ENCODE data around the gene RBM12. TPM values are rescaled to one million over a fixed set of nuclear protein-coding genes. Genes with fewer than 3 reads are reported as not detected.

RBM12 gene
- polyA plus RNA-seq, 10 donors: 42.0 to 60.9 (median 54.5) TPM

DNA sequence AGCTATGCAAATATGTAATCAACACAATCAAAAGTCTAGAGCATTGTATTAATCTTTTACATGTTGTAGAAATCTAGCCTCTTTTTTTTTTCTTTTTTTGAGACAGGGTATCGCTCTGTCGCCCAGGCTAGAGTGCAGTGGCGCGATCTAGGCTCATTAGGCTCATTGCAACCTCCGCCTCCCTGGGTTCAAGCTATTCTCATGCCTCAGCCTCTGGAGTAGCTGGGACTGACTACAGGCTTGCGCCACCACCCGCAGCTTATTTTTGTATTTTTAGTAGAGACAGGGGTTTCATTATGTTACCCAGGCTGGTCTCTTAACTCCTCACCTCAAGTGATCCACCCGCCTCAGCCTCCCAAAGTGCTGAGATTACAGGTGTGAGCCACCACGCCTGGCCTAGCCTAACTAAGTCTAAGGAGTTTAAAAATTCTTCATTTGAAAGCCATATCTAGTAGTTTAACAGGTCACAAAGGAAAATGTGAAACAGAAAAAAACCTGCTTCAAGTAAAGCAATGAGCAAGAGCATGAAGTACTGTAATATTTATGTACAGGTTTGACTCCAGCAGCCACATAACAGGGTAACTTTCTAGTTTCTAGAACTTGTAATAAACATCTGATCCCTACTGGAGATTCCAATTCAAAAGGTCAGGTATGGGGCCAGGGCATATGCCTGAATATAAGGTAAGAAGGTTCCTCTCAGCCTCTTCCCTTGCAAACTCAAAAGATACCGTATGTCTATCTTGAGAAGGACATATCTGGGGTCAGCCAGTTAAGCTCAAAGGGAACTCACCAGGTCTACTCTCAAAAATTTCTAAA lies 4.4 kb downstream of the RBM12 start:
- DNase-seq: no peak

DNA sequence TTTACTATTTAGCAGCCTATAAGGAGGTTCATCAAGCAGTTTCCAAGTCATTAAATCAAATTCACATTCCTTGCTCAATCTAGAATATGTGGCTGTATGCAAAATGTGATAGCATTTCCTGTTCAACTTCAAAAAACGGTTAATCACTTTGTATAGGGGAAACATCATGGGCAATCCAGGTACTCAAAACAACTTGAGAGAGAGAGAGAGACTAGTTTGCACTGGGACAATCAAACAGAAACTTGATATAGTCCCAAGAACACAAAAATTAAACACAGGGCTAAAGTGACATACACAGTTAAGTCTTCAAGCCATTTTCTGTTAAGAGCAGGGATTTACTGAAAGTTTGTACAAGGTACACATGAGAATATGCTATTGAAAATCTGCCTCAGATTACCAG lies 7.4 kb downstream of the RBM12 start:
- no peak for DNase-seq

DNA sequence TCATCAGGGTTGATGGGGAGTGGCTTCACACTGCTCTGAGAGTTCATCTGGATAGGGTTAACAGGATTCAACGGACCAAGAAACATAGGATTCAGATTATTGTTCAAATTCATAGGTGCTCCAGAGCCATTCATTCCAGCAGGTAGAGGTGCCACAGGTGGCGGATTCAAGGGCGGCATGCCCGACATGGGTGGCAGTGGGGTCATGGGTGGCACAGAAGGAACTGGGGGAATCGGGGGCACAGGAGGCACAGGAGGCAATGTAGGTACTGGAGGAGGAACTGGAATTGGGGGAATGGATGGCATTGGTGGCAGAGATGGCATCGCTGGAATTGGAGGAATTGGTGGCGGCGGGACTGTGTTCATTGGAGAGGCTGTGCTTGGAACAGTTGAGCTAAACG lies 10.3 kb downstream of the RBM12 start:
- DNase-seq: no peak

DNA sequence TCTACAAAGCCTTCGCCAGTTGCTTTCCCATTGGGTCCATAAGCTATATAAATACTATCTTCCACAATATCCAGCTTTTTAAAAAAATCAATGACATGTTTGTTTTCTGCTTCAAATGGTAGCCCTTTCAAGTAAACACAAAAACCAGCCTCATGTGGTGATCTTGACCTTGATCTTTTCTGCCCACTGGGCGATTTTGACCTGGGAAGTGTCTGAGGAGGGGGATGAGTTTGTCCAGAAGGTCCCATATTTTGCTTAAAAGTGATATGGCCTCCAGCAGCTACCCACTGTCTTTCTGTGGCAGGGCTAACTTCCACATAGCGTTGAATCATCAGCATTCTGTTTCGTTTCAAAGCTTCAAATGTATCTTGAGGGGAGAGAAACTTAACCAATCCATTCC lies 10.8 kb downstream of the RBM12 start:
- DNase-seq: no peak

DNA sequence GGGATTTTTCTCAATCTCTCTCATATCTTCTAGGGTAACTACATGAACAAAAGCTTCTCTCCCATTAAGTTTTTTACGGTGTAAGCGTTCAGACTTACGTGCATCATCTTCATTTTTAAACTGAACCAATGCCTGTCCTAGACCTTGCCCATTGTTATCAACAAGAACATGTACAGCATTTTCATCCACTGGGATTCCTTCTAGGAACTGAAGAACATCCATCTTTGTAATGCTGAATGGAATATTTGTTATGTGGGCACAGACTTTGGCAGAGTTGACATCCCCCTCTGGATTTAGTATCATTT lies 11.3 kb downstream of the RBM12 start:
- DNase-seq: no peak

DNA sequence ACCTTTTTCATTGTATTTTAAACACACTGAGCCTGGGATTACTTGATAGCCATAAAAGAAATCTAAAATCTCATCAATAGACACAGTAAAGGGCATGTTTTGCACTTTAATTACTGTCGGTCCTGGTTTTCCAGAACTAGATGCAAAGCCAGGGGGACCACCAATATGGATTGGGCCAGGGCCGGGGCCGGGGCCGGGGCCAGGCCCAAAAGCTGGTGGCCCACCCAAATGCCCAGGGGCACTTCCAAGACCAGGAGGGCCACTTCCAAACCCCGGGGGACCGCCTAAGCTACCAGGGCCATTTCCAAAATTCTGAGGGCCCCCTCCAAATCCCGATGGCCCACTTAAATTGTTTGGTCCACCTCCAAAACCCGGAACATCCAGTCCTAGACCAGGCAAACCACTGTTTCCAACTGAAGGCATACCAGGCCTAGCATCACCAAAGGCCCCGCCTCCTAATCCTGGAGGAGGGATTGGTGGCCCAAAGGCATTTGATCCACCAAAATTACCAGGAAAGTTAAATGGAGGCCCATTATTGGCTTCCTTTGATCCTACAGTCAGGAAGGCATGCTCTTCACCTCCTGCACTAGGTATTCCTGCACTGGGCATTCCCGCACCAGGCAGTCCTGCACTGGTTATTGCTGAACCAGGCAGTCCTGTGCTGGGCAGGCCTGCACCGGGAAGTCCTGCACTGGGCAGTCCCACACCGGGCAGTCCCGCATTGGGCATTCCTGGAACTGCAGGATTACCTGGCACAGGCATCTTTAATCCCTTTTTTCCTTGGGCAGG lies 11.9 kb downstream of the RBM12 start:
- DNase-seq: no peak

DNA sequence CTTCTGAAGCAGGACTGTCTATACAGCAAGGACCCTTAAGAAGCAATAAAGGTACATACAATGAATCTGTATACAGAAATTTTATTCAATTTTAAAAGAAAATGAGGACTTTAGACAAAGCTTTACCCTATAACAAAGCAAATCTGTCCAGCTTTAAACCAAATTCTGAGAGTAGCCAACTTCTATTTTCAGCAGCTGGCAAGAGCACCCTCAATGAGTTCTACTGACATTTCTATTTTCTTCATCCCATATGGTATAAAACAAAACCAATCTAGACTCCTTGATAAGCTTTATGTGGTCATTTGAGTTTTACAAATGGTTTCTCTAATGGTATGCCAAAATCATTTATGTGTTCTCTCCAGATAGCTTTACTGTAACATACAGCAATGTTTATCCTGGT lies 12.7 kb downstream of the RBM12 start:
- DNase-seq: no peak

DNA sequence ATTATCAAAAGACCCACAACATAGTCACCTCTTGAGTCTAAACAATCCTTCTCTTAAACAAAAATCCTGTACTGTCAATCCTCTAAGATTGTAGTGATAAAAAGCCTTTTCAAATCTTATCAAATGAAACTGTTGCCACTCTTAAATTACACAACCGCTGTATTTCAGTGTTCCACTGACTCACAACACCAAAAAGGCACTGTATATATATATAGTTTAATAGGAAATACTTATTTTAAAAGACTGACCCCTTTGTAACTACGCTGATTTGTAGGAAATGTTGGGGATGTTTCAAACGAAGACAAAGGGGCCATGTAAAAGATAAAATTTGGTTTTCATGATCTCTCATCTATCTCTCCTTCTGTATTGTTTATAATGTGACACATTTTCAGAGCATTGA lies 14.1 kb downstream of the RBM12 start:
- DNase-seq: no peak

DNA sequence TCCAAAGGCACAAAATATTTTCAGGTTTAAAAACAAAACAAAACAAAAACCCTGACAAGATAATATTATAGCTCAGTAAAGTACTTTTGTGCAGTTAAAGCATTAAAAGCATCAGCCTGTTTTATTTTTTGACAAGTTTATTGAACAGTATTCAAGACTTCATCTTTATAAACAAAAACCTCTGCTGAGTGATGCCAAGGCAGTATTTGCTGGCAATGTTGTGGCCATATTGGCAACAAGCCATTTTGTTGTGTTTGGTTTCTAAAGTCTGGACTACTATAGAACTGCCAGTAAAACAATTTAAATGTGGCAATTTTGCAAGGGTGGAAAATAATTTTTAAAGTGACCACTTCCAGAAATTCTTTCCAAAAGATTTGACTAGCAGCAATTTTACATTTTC lies 15.9 kb downstream of the RBM12 start:
- no peak for DNase-seq

DNA sequence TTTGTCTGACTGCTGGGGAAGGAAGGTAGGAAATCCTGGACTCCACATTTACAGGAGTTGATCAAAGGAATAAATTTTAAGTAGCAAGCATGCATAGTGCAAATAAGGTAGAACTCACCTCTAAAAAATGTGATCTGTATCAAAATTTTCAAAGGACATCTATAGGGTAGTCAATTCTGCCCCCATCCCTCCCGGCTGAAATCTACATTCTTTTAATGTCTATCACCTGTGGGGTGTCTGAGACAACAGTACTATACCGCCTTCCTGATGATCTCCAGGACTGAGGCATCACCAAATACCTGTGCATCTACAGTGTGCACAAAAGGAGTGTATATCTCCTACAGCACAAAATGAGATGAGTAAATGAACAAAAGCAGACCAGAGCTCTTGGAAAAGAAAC lies 19.9 kb downstream of the RBM12 start:
- no peak for DNase-seq

DNA sequence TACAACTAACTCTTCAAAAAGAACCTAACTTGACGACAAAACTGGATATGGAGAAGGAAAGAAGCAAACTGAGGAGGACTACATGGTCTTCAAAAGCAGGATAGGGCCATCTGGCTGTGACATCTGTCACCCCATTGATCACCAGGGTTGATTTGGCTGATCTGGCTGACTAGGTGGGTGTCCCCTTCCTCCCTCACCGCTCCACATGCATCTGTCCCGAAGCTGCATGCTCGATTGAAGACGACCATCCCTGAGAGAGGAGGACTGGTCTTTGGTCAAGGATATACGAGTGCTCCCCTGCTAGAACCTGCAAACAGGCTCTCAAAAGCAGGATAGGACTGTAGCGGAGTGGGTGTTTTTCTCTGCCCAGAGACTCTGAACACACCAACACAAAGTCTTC lies 21.7 kb downstream of the RBM12 start:
- DNase-seq: no peak

DNA sequence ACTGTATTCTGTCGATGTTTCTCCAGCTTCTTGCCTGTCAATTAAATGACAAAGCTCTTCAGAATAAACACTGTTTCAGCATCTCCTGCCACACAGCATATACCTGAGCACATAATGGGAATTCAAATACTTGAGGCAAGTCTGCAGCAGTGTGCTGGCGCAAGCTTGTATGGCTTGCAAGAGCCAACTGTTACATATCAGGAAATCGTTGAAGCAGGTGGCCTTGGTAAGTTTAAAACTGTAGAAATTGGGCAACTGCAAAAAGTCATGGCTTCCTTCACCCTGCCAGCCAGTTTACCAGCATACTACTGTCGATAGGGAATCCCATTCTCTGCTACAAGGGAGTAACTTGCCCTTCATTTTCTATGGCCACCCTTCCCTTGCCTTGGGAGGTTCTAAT lies 23.0 kb downstream of the RBM12 start:
- no peak for DNase-seq

DNA sequence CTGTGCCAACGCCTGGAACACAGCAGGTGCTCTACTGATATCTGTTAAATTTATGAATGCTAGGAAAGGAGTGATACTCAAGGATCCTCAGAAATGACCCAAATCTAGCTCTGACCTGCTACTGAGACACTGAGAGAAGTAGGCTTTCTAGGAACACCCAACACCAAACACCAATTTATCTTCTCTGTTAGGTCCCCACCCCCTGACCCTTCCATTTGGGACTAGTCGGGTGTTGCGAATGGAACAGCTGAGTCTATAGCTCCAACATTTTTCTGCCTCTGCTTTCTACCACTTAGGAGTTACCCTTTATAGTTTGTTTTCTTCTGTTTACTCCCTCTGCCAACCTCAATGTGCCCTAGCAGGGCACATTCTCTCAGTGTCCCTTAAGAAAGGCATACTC lies 24.0 kb downstream of the RBM12 start:
- no peak for DNase-seq

DNA sequence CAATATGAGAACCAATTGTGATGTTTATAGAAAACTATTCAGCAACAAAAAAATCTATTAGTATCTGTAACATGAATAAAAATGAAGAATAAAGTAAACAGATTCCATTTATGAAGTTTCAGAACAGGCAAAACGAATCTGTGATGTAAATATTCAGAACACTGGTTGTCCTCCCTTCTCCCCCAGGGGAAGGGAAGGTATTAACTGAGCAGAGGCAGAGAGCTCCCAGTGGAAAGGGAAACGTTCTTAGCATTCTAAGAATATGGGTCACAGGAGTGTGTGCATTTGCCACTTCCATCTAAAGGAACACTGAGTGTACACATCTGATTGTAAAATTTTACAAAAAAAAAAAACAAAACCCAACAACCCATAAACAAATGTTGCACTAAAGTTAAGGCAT lies 25.9 kb downstream of the RBM12 start:
- DNase-seq: no peak

DNA sequence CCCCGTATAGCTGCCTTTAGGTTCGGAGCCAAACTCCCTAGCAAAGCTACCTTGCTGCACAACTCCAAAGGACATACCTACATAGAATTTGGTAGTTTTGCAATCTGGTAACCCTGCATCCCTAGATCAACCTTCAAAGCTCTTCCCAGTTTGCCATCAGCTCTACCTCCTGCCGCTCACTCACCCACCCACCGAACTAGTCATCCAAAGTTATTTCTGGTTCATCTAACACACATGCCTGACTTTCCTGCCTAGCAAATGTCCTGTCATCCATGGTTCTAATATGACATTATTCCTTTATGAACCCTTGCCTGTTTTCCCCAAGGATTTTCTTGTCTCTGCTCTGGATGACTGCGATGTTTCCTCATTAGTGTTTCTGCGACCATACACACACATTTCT lies 27.4 kb downstream of the RBM12 start:
- no peak for DNase-seq

DNA sequence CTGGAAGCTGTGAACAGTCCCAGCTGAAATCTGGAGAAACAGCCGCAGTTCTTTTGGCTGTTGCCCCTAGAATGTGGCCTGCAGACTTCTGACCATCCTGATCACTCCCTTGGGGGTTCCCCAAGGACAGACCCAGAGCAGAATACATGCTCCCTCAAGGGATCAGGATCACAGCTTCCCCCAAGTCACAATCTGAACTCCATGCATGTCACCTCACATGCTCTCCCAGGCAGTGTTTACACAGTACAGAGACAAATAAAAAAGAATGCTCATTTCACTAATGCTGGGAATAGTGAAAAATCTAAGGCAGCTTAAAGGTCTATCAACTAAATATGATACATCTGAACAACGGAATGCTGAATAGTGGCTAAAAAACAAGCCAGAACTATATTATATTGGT lies 28.6 kb downstream of the RBM12 start:
- DNase-seq: no peak

DNA sequence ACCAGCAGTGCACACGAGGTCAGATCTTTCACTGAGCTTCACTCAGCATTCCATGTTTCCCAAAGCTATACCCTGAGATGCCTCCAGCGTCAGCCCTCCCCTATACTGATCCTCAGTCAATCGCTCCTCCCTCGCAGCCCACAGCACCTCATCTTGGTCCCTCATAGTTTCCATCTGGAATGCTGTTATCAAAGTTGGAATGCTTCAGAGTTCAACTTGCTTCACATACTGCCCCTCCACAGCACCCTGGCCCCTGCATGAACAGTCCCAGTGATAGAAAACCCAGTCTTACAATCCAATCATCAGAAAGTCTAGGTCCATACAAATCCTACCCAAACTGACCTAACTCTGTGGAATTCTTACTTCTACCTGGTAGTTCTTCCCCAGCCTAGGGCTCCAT lies 29.0 kb downstream of the RBM12 start:
- no peak for DNase-seq

DNA sequence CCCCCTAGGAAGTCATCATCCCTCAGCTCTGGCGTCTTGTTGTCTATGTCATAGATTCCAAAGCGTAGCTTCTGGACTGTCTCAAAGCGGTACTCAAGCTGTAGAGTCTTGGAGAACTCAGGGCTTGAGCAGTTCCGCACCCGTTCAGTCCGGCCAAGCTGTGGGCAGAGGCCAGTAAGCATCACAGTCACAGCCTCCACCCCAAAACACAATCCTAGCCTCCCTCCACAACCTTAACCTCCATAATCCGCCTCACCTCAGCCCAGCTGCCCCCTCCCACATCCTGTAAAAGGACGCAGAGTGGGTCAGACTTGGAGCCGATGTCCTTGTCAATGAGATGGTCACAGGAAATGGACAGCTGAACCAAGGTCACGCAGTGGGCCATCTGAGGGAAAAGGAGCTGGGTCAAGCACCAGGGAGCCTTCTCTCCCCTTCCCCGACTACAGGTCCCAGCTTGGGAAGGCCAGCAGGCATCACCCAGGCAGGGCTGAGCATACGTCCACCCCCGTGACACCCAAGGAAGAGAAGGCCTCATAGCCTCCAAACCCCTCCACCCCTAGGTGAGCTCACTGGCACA lies 32.1 kb downstream of the RBM12 start:
- DNase-seq: no peak

DNA sequence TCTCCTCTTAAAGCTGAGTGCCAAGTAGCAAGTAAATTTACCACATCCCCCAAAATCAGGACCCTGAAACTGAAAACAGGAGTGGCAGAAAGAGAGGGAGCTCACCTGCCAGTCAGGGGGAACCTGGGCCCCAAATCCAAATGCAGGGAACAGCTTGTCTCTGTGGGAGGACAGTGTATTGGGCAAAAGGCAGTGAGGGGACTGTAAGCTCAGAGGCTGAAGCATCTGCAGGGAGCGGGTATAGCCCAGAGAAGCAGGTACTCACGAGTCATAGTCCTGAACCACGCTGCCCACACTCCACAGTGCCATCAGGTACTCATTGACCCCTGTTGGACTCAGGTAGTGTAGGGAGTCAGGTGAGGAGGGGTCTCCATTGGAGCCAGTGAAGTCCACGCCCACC lies 34.1 kb downstream of the RBM12 start:
- DNase-seq: no peak

DNA sequence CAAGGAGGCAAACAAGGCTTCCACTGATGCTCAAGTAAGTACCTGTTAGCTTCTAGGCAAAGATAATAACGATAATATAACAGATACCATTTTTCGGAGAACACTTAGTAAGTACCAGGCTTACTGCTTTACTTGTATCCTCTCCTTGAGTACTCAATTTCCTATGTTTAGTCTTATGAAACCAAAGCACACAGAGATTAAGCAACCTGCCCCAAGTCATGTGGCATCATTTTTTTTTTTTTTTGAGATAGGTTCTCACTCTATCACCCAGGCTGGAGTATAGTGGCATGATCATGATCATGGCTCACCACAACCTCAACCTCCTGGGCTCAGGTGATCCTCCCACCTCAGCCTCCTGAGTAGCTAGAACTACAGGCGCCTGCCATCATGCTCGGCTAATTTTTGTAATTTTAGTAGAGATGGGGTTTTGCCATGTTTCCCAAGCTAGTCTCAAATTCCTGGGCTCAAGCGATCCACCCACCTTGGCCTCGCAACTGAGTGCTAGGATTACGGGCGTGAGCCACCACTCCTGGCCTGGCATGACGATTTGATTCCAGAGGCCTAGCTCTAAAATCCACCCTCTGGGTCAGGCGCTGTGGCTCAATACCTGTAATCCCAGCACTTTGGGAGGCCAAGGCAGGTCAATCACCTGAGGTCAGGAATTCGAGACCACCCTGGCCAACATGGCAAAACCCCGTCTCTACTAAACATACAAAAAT lies 35.1 kb downstream of the RBM12 start:
- DNase-seq: no peak

DNA sequence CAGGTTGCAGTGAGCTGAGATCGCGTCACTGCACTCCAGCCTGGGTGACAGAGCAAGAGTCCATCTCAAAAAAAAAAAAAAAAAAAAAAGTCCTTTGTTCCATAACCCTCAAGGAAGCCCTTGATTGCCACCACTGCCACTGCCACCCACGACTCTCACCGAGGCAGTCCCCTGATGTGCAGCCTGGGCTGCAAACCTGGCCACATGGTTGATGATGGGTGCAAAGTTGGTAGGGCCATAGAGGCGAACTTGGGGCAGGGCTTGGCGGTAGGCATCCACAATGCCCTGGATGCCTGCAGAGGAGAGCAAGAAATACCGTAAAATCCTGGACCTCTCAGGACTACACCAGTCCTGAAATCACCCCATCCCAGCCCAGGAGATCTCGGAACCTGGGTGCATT lies 37.6 kb downstream of the RBM12 start:
- no peak for DNase-seq

DNA sequence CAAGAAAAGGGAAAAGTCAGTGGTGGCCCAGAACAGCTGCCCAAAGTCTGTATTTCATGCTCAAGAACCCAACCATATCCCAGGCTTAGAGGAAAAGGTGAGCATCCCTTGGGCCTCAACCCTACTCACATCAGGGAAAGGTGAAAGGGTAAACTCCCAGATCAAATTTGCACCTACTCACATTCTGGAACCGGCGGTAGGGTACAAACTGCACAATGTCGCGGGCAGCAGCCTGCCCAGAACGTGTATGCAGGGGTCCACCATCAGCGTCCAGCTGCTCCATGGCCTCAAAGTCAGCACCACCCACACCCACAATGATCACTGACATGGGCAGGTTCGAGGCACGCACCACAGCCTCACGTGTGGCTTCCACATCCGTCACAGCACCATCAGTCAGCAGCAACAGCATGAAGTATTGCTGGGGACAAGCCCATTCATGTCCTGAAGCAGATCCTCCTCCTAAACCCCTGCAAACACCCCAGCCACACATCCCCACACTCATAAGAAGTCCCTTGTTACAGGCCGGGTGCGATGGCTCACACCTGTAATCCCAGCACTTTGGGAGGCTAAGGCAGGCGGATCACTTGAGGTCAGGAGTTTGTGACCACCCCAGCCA lies 38.2 kb downstream of the RBM12 start:
- no peak for DNase-seq
